ENCODE results near the gene ATP6V0E2. TPM values are rescaled to one million over a fixed set of nuclear protein-coding genes. Genes with fewer than 3 reads are reported as not detected.

ATP6V0E2 gene
- total RNA-seq, 1 experiment from 2014 or later: 30.3 TPM

GRCh38 chr7:149855361-149856305 lies 18.1 kb upstream of the ATP6V0E2 start:
- DNase-seq (ENCODE audit: low read depth, low spot score): peak; percentile 82
- in situ Hi-C loops (cut with HindIII; ENCODE audit: low pct_unique_long_range_greater_than_20kb, low sequenced_read_pairs): no loop called here

- DNase-seq (ENCODE audit: low read depth, low spot score): no peak
- in situ Hi-C loops (cut with HindIII; ENCODE audit: low pct_unique_long_range_greater_than_20kb, low sequenced_read_pairs): no loop called here
Measured at GRCh38 chr7:149856583-149856982, 17.2 kb upstream of the ATP6V0E2 start.

GRCh38 chr7:149859369-149859768 lies 14.4 kb upstream of the ATP6V0E2 start:
- DNase-seq (ENCODE audit: low read depth, low spot score): no peak
- in situ Hi-C loops (cut with HindIII; ENCODE audit: low pct_unique_long_range_greater_than_20kb, low sequenced_read_pairs): no loop called here

GRCh38 chr7:149859876-149860275 lies 13.9 kb upstream of the ATP6V0E2 start:
- DNase-seq (ENCODE audit: low read depth, low spot score): no peak
- in situ Hi-C loops (cut with HindIII; ENCODE audit: low pct_unique_long_range_greater_than_20kb, low sequenced_read_pairs): no loop called here

- DNase-seq (ENCODE audit: low read depth, low spot score): no peak
- in situ Hi-C loops (cut with HindIII; ENCODE audit: low pct_unique_long_range_greater_than_20kb, low sequenced_read_pairs): no loop called here
Measured at GRCh38 chr7:149860821-149861727, 12.7 kb upstream of the ATP6V0E2 start.

GRCh38 chr7:149861728-149862045 lies 12.1 kb upstream of the ATP6V0E2 start:
- in situ Hi-C loops (cut with HindIII; ENCODE audit: low pct_unique_long_range_greater_than_20kb, low sequenced_read_pairs): no loop called here

GRCh38 chr7:149862156-149862555 lies 11.6 kb upstream of the ATP6V0E2 start:
- in situ Hi-C loops (cut with HindIII; ENCODE audit: low pct_unique_long_range_greater_than_20kb, low sequenced_read_pairs): no loop called here
- no peak for DNase-seq (ENCODE audit: low read depth, low spot score)

More at GRCh38 chr7:149861728-149862045, 12.1 kb upstream of the ATP6V0E2 start:
- DNase-seq (ENCODE audit: low read depth, low spot score): no peak

- DNase-seq (ENCODE audit: low read depth, low spot score): no peak
- in situ Hi-C loops (cut with HindIII; ENCODE audit: low pct_unique_long_range_greater_than_20kb, low sequenced_read_pairs): no loop called here
Measured at GRCh38 chr7:149863500-149863899, 10.3 kb upstream of the ATP6V0E2 start.

- in situ Hi-C loops (cut with HindIII; ENCODE audit: low pct_unique_long_range_greater_than_20kb, low sequenced_read_pairs): no loop called here
- no peak for DNase-seq (ENCODE audit: low read depth, low spot score)
Measured at GRCh38 chr7:149864023-149864422, 9.7 kb upstream of the ATP6V0E2 start.

GRCh38 chr7:149864751-149865150 lies 9.0 kb upstream of the ATP6V0E2 start:
- in situ Hi-C loops (cut with HindIII; ENCODE audit: low pct_unique_long_range_greater_than_20kb, low sequenced_read_pairs): no loop called here
- no peak for DNase-seq (ENCODE audit: low read depth, low spot score)

GRCh38 chr7:149865437-149865836 lies 8.3 kb upstream of the ATP6V0E2 start:
- in situ Hi-C loops (cut with HindIII; ENCODE audit: low pct_unique_long_range_greater_than_20kb, low sequenced_read_pairs): no loop called here
- DNase-seq (ENCODE audit: low read depth, low spot score): no peak

GRCh38 chr7:149866139-149866778 lies 7.5 kb upstream of the ATP6V0E2 start:
- in situ Hi-C loops (cut with HindIII; ENCODE audit: low pct_unique_long_range_greater_than_20kb, low sequenced_read_pairs): no loop called here
- DNase-seq (ENCODE audit: low read depth, low spot score): no peak

- in situ Hi-C loops (cut with HindIII; ENCODE audit: low pct_unique_long_range_greater_than_20kb, low sequenced_read_pairs): no loop called here
- no peak for DNase-seq (ENCODE audit: low read depth, low spot score)
Measured at GRCh38 chr7:149866779-149867447, 6.9 kb upstream of the ATP6V0E2 start.

- in situ Hi-C loops (cut with HindIII; ENCODE audit: low pct_unique_long_range_greater_than_20kb, low sequenced_read_pairs): no loop called here
Measured at GRCh38 chr7:149867762-149868622, 5.8 kb upstream of the ATP6V0E2 start.

GRCh38 chr7:149868623-149869290 lies 5.0 kb upstream of the ATP6V0E2 start:
- in situ Hi-C loops (cut with HindIII; ENCODE audit: low pct_unique_long_range_greater_than_20kb, low sequenced_read_pairs): no loop called here
- DNase-seq (ENCODE audit: low read depth, low spot score): no peak

More at GRCh38 chr7:149867762-149868622, 5.8 kb upstream of the ATP6V0E2 start:
- no peak for DNase-seq (ENCODE audit: low read depth, low spot score)

GRCh38 chr7:149869291-149869650 lies 4.5 kb upstream of the ATP6V0E2 start:
- in situ Hi-C loops (cut with HindIII; ENCODE audit: low pct_unique_long_range_greater_than_20kb, low sequenced_read_pairs): no loop called here
- DNase-seq (ENCODE audit: low read depth, low spot score): no peak
